GM19351 (cell line): ENCODE measurements around the gene GPR132.
A peak's percentile ranks its signal among the peaks of the same experiment; 100 is the strongest.
"Not testable (repeated sequence)": the region's sequence is repeated elsewhere in the genome, so short reads cannot be mapped to it uniquely, and the experiment has no call there.

Experiments
- ATAC-seq: cut with Tn5 transposase; IDR thresholded peaks from one replicate; pipeline ENCODE4 v1.9.1; 2021; ENCODE audit warnings: mild to moderate bottlenecking, moderate library complexity; ENCODE audit not compliant: unreplicated experiment

GPR132 gene

DNA sequence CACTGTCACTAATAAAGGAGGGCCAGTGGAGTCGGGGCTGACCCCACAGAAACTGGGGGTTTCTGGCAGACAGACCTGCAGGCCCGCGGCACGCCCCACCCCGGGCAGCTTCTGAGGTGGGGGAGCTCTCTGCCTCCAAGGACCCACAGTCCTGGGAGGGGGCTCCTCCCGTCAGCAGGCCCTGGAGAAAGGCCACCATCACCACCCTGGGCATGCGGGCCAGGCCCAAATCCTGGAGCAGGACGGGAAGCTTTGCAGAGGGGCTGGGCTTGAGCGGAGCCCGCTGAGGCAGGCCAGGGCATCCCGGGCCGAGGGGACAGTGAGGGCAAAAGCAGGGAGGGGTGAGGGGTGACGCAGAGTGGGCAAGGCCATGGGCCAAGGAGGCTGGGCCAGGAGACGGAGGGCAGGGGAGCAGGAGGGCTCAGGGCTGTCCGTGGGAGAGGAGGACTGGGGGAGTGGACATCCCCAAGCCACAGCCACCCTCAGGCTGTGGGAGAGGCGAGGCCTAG lies 11.1 kb upstream of the GPR132 start:
- ATAC-seq = no peak

DNA sequence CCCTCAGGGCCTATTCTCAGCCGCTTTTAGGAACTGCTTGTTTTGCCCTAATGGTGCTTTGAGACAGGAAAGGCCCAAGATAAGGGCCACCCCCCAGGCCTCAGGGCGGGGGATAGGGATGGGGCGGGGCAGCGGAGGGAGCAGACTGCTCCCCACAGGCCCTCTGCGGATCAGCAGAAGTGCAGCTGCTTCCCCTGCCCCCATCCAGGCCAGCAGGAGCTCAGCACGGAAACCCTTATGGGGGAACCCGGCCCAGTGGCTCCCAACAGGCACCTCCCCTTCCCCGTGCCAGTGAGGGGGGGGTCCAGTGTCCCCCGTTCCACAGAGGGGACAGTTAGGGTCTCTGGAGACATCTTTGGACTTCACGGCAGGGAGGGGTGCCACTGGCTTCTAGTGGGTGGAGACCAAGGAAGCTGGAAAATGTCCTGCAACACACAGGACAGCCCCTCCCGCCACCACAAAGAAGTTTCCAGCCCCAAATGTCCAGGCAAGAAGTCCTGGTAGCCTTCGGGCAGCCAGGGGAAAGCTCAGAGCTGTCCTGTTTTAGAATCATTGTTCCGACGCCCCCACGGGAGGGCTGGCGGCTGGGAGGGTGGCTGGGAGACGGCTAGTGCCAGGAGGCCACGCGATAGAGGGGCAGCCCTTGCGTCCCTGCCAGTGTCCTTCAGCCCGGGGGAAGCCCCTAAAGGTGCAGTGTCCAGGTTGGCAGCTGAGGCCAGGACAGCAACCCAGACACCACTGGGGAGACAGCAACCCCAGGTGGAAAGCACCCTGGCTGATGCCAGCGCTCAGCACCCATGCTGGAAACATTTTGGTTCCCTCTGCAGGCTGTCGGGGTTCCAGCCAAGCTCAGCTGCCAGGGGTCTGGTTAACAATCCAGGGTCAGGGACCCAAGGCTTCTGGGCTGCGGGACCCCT lies 10.4 kb upstream of the GPR132 start:
- peak; percentile 72 for ATAC-seq

DNA sequence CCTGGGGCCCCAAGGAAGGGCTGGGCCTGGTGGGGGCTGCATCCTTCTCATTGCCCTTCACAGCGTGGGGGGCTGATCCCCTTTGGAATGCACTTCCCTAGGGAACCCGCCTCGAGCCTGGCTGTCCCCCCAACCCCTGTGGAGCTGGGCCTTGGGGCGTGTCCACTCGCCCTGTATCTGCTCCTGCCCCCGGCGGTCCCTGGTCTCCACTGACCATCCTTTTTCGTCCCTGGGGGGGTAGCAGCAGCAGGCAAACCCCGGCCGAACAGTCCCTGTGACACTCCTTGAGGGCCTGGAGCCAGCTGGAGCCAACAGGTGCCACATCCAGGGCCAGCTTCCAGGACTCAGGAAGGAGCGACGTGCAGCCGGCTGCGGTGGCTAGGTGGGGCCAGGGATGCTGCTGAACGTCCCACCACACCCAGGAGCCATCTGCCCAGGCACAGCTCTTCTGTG lies 9.4 kb upstream of the GPR132 start:
- no peak for ATAC-seq

DNA sequence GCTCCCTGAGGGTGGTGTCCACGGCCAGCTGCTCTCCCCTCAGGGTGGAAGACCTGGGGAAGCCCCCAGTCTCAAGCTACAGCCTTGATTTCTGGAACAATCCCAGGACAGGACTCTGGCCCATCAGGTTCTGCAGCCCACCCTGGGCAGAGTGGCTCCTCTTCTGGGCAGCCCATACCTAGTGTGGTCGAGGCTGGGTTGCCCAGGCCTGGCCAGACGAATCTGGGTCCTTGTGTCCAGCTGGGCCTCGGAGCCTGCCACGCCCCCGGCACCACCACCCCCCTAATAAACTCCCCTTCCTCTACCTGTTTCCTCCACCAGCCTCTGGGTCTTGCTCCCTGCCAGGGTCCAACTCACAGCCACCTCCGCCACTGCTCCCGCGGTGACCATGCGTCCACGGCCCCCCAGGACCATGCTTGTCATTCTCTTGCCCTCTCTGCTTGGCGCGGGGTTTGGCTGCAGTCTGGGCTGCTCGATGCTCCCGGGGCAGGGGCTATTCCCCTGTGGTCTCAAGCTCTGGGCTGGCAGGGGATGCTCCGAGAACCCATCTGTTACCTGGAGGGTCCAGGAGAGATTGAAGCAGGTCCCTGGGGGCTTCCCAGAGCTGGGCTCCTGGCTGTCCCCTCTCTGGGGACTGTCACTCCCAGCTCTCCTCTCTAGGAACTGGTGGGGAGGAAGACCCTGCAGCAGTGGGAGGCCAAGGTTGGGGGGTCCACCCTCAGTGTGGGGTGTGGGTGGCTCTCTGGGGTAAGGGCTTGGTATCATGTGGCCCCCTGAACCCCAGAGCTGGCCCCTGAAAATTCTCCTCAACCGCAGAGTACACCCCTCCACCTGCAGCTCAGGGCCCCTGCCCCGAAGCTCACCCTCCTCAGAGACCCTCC lies 8.7 kb upstream of the GPR132 start:
- no peak for ATAC-seq

DNA sequence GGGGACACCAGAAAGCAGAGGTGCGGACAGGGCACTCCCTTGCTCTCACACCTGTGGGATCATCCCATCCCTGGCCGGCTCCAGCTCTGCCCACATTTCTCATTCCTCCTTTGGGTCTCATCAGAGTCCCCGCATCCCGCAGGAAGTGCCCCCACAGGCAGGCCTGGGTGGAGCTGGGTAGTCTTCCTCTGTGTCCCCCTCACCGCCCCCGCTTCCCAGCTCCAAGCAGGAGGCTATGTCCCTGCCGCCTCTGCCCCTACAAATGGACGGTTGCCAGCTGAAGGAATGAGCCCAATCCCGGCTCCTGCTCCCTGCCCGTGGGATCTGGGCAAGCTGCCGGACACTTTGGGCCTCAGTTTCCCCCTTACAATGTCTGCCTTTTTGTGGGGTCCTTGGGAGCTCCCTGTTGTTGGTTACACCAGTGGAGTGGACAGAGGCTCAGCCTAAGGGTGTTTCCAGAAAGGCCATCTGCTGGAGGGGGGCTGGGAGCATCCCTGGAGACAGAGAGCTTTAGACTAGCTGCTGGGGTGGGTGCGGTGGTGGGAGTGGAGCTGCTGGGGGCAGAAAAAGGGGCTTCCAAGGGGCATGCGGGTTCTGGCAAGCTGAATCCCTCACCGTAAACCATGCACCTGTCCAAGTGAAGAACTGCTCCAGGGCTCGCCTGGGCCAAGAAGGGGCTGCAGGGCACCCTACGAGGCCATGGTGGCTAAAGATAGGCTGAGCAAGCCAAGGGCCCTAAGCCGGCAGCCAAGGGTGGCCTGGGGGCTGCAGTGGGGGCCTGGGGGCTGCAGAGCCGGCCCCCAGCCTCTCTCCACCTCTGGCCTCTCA lies 7.9 kb upstream of the GPR132 start:
- no peak for ATAC-seq

DNA sequence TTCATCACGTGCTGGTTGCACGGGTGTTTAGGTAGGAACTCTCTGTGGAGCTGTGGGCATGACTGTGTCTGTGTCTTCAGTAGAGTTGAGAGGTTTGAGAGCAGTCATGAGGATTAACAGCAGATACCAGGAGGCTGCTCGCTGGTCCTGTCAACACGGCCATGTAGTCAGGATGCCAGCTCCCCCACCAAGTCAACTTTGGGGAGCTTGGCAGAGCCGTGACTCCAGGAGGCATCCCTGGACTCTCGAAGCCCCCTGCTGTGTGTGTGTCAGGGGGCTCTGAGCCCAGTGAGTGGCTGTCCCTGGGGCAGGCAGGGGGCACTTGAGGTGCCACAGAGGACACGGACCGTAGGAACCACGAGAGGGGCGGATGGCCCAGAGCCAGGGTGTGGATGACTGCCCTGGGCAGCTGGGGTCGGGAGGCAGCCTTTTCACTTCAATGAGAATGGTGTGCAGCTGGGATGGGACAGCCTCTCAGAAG lies 7.2 kb upstream of the GPR132 start:
- no peak for ATAC-seq

DNA sequence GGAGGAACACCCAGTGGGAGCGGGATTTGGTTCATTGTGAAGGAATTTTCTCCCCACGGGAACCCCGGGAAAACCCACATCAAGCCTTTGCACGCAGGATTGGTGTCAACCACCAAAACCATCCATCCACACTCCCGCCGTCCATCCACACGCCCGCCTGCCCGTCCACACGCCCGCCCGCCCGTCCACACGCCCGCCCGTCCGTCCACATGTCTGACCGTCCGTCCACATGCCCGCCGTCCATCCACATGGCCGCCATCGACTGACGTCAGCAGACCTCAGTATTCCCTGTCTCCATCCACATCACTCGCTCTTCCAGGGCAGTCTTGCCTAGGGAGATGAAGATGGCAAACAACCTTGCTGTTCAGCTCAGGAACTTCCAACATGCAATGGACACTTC lies 6.7 kb upstream of the GPR132 start:
- no peak for ATAC-seq

DNA sequence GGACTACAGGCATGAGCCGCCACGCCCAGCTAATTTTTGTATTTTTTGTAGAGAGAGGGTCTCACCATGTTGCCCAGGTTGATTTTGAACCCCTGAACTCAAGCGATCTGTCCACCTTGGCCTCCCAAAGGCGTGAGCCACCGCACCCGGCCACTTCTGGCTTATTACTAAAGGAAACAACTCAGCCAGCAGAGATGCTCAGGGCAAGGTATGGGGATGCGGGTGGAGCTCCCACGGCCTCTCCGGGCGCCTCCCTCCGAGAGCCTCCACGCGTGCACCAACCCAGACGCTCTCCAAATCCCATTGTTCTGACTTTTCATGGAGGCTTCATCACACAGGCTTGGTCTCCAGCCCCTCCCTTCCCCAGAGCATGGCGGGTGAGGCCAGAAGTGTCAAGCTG lies 6.1 kb upstream of the GPR132 start:
- no peak for ATAC-seq

DNA sequence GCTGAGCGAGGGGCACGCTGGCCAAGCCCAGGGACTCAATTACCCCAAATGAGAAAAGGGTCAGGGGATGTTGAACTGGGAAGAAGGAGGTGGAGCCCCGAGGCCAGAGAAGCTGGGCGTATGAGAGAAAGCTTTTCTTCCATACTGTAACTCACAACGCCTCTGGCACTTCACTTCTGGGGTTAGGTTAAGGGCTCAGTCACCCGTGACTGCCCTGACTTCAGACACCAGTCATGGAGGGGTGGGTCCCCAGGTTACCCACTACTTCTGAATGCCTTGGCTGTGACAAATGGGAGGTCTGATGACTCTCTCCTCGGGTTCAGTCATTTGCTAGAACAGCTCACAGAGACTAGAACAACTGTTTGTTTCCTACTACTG lies 5.5 kb upstream of the GPR132 start:
- ATAC-seq = no peak

DNA sequence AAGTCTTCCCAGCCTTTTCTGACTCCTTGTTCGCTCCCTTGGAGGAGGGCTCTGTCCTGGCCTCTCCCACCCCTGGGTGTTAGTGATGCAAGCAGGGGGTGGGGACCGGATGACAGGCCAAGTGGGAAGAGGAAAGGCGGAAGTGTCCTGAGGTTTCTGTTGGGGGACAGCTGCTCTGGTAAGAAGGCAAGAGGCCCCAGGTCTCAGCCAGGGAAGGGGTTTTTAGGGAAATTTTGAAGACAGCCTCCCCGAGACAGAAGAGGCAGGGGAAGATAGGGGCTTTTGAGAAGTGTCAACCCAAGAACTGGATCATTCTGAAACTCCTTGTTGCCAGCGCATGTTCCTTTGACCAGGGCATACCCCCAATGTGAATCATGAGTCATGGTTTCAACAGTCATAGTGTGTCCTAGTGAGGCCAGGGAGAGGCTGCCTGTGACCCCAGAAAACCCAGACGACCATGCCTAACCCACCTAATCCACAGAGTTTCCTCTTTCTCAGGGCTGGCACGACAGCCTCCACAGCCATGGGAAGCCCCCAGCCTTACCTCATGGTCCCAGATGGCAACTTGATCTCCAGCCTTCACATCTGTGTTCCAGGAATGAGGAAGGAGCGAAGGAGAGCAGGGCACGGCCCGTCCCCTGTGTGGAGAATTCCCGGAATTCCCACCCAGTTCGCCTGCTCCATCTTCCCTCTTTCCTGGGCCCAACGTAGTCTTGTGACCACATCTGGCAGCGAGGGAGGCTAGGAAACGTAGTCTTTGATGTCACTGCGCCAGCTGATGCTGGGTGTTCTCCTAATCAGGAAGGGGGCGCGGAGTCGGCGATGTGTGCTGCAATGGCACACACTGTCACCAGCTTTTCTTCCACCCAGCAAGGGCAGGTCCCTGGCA lies 4.9 kb upstream of the GPR132 start:
- peak; percentile 42 for ATAC-seq

DNA sequence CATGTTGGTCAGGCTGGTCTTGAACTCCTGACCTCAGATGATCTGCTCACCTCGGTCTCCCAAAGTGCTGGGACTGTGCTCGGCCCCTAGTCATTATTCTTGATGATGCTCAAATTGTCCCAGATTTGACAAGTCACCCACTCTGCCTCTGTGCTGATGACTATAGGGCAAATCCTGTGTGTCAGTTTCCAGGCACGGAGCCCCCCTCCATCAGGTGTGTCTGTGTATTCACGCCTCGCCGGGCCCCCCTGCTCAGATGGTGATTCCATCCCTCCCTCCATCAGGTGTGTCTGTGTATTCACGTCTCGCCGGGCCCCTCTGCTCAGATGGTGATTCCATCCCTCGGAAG lies 4.3 kb upstream of the GPR132 start:
- no peak for ATAC-seq

DNA sequence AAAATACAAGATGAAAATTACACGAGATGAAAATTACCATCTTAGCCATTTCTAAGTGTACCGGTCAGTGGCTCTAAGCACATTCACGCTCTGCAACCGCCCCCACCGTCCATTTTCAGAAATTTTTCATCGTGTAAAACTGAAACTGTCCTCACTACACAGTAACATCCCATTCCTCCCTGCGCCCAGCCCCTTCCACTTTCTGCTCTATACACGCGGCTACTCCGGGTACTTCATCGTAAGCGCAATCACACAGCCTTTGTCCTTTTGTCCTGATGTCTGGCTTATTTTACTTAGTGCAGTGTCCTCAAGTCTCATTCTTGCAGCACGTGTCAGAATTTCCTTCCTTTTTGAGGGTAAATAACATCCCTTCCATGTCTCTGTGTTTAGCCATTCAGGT lies 3.6 kb upstream of the GPR132 start:
- no peak for ATAC-seq

DNA sequence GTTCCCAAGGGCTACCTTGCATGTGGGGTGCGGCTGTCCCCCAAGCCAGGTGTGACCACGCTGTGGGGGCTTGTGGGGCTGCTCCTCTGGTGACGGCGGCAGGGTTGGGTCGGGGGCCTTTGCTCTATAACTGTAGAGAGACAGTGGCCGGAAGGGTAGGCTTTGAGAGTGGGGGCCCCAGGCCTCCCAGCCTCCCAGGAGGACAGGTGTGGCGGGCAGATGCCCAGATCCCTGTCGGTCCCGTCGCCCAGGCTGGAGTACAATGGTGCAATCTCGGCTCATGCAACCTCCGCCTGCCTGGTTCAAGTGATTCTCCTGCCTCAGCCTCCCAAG lies 2.7 kb upstream of the GPR132 start:
- ATAC-seq = no peak

DNA sequence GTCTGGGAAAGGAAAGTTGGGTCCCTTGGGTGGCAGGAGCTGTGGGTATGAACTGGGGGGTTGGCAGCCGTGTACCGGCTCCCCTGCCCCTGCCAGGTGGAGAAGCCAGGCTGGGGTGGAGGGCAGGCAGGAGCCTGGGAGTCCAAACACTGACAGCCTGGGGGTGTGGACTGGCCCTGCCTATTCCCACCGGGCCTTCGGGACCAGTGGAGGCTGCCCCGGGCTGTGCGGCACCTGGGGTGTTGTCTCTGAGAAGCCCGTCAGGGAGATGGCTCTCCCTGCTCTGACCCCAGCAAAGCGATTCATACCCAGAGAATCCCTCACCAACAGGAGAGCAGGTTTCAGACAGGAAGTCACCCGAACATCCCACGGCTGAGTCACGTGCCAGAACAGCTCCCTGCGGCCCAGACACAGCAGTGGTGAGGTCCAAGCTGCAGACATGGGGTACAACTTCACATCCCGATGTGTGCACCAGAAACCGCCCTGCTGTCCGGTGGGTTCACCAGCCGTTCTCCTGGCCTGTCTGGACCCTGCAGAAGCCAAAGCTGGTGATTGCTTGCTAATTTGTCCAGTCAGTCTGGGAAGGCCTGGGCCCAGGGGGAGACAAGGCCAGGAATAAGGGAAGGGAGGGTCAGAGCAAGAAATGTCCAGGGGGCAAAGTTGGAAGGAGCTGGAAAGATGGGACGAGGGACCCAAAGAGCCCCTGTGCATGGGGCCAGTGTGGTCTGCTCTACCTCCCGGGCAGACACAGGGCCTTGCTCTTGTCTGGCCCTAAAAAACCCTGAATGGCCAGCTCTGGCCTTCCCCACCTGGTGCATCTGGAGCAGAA lies 2.1 kb upstream of the GPR132 start:
- no peak for ATAC-seq

DNA sequence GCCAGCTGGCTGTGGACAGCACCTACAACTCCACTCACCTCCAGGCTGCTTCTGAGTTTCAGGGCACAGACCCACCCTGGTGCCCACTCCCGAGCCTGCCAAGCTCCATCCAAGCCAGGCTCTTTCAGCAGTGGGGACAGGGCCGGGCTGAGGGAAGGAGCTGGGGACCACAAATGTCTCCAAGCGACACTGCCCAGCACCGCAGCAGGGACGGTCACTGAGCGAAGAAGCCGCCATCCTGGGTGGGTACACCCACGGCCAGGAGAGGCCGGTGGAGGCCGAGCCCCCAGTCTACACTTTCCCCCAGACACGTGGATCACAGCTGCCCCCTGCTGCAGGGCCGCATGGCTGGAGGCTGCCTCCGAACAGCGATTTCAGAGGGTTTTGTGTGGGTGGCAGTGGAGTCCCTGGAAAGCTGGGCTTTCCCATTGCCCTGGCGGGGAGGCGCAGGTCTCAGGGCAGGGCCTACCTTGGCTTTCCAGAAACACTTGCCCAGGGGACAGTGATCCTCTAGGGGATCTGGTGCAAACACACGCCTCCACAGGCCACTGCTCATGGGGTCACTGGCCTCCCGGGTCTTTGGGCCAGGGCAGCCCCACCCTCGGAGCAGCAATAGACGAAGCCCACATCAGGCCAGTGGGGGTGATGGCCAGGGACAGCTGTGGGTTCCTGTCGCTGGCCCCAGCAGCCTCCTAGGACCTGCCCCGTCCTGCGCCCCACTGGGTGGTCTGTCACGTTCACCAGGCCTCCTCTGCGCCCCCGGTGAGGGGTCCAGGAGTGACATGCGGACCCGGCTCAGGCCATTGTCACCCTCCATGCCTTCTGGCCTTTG lies 1.2 kb upstream of the GPR132 start:
- ATAC-seq = no peak

DNA sequence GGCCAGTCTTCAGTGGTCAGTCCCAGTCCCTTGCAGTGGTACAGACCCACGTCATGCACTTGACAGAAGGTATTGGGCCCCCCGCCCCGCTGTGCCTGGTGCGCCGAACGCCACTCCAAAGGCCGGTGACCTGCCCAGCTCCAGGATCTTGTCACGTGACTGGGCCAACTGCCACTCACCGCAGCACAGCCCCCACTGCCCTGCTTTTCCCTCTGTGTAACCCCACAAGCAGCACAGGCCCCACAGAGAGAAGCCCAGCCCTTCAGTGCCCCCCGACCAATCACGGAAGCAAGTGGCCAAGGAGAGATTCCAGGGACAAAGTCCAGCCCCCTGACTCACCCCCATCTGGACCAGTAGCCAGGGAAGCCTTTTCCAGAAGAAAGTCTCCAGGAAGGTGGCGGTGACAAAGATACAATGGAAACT lies 498 bp downstream of the GPR132 start:
- no peak for ATAC-seq

DNA sequence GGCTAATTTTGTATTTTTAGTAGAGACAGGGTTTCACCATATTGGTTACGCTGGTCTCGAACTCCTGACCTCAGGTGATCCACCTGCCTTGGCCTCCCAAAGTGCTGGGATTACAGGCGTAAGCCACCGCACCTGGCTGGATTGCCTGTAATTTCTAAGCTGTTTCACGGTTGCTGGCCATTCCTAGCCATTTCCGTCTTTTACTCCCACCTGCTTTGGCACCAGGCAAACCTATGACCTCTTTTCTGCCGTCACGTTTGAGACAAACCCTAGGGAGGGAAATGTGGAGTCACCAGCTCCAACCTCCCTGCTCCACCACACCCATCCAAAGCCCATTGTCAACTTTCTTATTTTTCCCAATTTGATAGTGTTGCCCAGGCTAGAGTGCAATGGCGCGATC lies 1.2 kb downstream of the GPR132 start:
- ATAC-seq = no peak

DNA sequence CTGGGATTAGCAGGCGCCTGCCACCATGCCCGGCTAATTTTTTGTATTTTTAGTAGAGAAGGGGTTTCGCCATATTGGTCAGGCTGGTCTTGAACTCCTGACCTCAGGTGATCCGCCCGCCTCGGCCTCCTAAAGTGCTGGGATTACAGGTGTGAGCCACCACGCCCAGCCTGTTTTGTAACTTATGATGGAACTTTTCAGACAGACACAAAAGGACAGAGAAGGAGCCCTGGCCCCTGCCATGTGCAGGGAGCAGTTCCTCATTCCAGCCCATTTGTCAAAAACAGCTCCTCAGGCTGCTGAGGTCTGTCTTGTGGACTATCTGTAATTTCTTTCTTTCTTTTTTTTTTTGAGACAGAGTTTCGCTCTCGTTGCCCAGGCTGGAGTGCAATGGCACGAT lies 1.7 kb downstream of the GPR132 start:
- ATAC-seq = not testable (repeated sequence)
